Fibroblast of the aortic adventitia (primary cell): ENCODE results near the gene TADA2A. TPM values are rescaled to one million over a fixed set of nuclear protein-coding genes. Genes with fewer than 3 reads are reported as not detected.
"Not testable (repeated sequence)": the region's sequence is repeated elsewhere in the genome, so short reads cannot be mapped to it uniquely, and the experiment has no call there.

Experiments used
- DNase-seq: peaks from one replicate; pipeline ENCODE4 v3.0.0-alpha.2; 2010; ENCODE audit warnings: low read depth
- H3K4me3 ChIP-seq: 2 replicates; pipeline ENCODE4 v1.5.1; 2011; ENCODE audit warnings: low read depth, mild to moderate bottlenecking, control low read depth, low read length, moderate library complexity
- CTCF ChIP-seq: IDR thresholded peaks from 2 replicates; pipeline ENCODE4 v1.5.1; 2011; ENCODE audit warnings: mild to moderate bottlenecking, low read length, control low read depth, inconsistent platforms; ENCODE audit not compliant: insufficient read depth
- total RNA-seq: library from RNA; depleted of rRNA; stranded (reverse); fragments of >200 nt; gene quantifications from 2 replicates; pipeline ENCODE4 v1.2.3, GENCODE V29; 2012; ENCODE audit warnings: low replicate concordance

TADA2A gene
- total RNA-seq, 1 donor: 21.3 TPM

DNA sequence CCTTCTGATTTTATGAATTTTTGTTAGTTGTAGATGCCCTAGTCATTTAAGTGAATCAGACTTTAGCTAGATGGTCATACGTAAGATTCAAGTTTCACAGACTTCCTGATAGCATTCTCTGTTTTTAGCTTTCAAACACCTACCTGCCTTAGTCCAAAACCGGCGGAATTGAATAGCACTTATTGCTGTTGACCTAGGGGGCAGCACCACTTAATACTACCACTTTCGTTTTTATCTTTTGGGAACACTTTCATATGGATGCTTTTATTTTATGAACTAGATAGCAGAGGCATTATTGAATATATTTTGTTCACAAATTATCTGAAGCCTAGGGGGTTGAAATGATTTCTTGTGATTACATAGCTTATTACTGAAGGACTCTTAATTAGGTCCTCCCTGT, 31.5 kb downstream of the TADA2A start:
- TF ChIP-seq CTCF: no peak
- no peak for DNase-seq
- no peak overlapping the region for H3K4me3 ChIP-seq

GRCh38 chr17:37440424-37440823, 33.7 kb downstream of the TADA2A start:
- TF ChIP-seq CTCF: no peak
- H3K4me3 ChIP-seq: no peak overlapping the region
- no peak for DNase-seq

DNA sequence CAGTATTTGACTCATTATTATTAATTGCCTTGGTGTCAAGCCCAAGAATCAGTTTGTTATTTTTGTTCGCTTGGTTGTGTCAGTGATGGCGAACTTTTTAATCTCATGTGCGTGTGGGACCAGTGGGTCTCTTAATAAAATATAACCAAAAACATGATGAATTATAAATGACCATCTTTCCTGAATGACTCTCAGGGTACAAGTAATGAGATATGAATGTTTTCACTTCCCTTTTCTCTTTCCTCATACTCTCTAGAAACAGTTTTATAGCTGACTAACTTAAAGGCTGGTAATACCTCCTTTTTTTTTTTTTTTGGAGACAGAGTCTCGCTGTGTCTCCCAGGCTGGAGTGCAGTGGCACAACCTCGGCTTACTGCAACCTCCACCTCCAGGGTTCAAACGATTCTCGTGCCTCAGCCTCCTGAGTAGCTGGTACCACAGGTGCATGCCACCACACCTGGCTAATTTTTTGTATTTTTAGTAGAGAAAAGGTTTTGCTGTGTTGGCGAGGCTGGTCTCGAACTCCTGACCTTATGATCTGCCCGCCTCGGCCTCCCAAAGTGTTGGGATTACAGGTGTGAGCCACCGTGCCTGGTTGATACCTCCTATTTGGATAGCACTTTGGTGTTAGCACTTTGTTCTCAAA, 34.8 kb downstream of the TADA2A start:
- not testable (repeated sequence) for DNase-seq, H3K4me3 ChIP-seq

- H3K4me3 ChIP-seq: no peak overlapping the region
- TF ChIP-seq CTCF: no peak
- no peak for DNase-seq
Observed at GRCh38 chr17:37446027-37446426, 39.3 kb downstream of the TADA2A start.

DNA sequence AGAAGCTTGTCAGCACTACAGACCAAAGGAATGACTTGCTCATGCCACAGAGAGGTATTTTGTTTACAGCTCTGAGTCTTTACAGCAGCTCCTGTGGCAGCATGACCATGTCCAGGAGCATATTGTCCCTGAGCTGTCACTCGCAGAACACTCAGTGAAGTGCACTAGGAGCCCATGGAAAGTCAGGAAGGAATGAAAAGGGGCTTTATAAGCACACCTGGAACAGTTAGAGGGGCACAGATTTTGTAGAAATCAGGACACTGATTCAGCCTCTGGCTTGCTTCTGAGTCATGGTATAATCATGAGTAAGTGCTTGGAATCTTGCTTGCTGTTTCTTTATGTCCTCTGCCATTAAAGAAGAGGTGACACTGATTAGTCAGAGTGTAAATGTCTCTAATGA, 41.0 kb downstream of the TADA2A start:
- DNase-seq: peak; percentile 19
- no peak overlapping the region for H3K4me3 ChIP-seq
- TF ChIP-seq CTCF: no peak

- no peak for DNase-seq
- no peak for TF ChIP-seq CTCF
- no peak overlapping the region for H3K4me3 ChIP-seq
Observed at GRCh38 chr17:37450112-37450511, 43.4 kb downstream of the TADA2A start.

GRCh38 chr17:37457801-37458200, 51.1 kb downstream of the TADA2A start:
- H3K4me3 ChIP-seq: not testable (repeated sequence)

DNA sequence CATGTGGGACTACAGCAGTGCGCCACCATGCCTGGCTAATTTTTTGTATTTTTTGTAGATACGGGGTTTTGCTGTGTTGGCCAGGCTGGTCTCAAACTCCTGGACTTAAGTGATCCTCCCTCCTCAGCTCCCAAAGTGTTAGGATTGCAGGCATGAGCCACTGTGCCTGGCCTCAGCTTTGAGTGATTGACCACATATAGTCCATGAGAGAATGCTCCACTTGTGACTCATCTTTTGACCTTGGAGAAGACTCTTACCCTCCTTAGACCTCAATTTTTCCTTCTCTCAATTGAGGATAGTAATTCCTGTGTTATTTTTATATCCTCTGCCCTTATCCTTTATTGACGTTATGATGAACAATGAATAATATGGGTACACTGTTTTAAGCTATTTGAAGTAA, 52.1 kb downstream of the TADA2A start:
- no peak overlapping the region for H3K4me3 ChIP-seq
- no peak for TF ChIP-seq CTCF
- DNase-seq: peak; percentile 52

More at GRCh38 chr17:37457801-37458200, 51.1 kb downstream of the TADA2A start:
- not testable (repeated sequence) for DNase-seq
